B cell (primary cell): ENCODE data around the gene ACAN. TPM values are rescaled to one million over a fixed set of nuclear protein-coding genes. Genes with fewer than 3 reads are reported as not detected.

Experiments
- ATAC-seq: fragments of 200-7000 bp; cut with Tn5 transposase; one replicate; pipeline ENCODE4 v1.10.0; 2021; ENCODE audit warnings: low read depth, mild to moderate bottlenecking, moderate number of reproducible peaks, moderate library complexity
- CTCF ChIA-PET: fragments of 350-600 bp; sonication (Branson Sonifier 250); formaldehyde crosslinking; loops from one replicate; lab custom pipeline; 2021; ENCODE audit warnings: antibody characterized with exemption, inconsistent platforms; lab: Charles Lee
- POLR2A ChIA-PET: fragments of 350-600 bp; sonication (Branson Sonifier 250); formaldehyde crosslinking; loops from one replicate; lab custom pipeline; 2021; ENCODE audit warnings: antibody characterized with exemption; lab: Charles Lee
- DNase-seq: peaks from one replicate; pipeline ENCODE4 v3.0.0; 2013
- H2AFZ ChIP-seq: 2 replicates; pipeline ENCODE4 v1.6.1; 2012; ENCODE audit warnings: mild to moderate bottlenecking, low read depth, low read length; ENCODE audit not compliant: insufficient read depth, poor library complexity, severe bottlenecking
- H3K27ac ChIP-seq, 2 donors: 1 replicate in 1 of 2; 2 replicates in 1 of 2; pipeline ENCODE4 v1.5.1; 2012 to 2013; ENCODE audit warnings: low read length in 2 of 2, mild to moderate bottlenecking in 2 of 2, moderate library complexity in 1 of 2
- H3K27me3 ChIP-seq, 4 experiments: fragments of 200-600 bp in 1 of 4; sonication (generic) in 1 of 4; replicated peaks in 1 of 4; 1 replicate in 2 of 4; 2 replicates in 2 of 4; pipeline versions ENCODE4 v1.6.1 to v1.7.0; 2013 to 2016; ENCODE audit warnings: low read length in 3 of 4, mild to moderate bottlenecking in 2 of 4, mixed read lengths in 1 of 4, moderate library complexity in 1 of 4; ENCODE audit not compliant: insufficient read depth in 4 of 4, control insufficient read depth in 3 of 4; ENCODE audit errors: control extremely low read depth in 1 of 4
- H3K36me3 ChIP-seq, 2 experiments: replicated peaks in 1 of 2; 1 replicate in 1 of 2; 2 replicates in 1 of 2; pipeline versions ENCODE4 v1.6.1 to v1.7.1; 2013; ENCODE audit warnings: low read length in 1 of 2; ENCODE audit not compliant: insufficient read depth in 2 of 2, control insufficient read depth in 1 of 2; ENCODE audit errors: control extremely low read depth in 1 of 2, extremely low read depth in 1 of 2
- H3K4me1 ChIP-seq, 2 donors: fragments of 200-600 bp in 1 of 2; sonication (generic) in 1 of 2; 1 replicate in 1 of 2; 2 replicates in 1 of 2; pipeline versions ENCODE4 v1.5.1 to v1.6.1; 2013 to 2017; ENCODE audit warnings: low read length in 2 of 2; ENCODE audit not compliant: control insufficient read depth in 2 of 2, insufficient read depth in 2 of 2
- H3K4me2 ChIP-seq: replicated peaks from 2 replicates; pipeline ENCODE3; 2012; ENCODE audit warnings: mild to moderate bottlenecking, low read depth, low read length; ENCODE audit not compliant: poor library complexity, severe bottlenecking
- H3K4me3 ChIP-seq, 5 experiments: fragments of 200-600 bp in 1 of 5; sonication (generic) in 1 of 5; 1 replicate in 3 of 5; 2 replicates in 2 of 5; pipeline versions ENCODE4 v1.5.1 to v1.7.0; 2011 to 2016; ENCODE audit warnings: low read length in 4 of 5, mild to moderate bottlenecking in 4 of 5, low read depth in 2 of 5, control low read depth in 1 of 5, moderate library complexity in 1 of 5; ENCODE audit not compliant: insufficient read depth in 1 of 5; ENCODE audit errors: control extremely low read depth in 1 of 5, extremely low read depth in 1 of 5
- H3K79me2 ChIP-seq: fragments of 200-600 bp; sonication (generic); one replicate; pipeline ENCODE4 v1.6.0; 2016; ENCODE audit warnings: low read length; ENCODE audit not compliant: control insufficient read depth, insufficient read depth
- H3K9ac ChIP-seq: fragments of 200-600 bp; sonication (generic); 2 replicates; pipeline ENCODE4 v1.6.1; 2017; ENCODE audit warnings: mild to moderate bottlenecking, low read length, moderate library complexity
- H3K9me3 ChIP-seq, 3 donors: one replicate each; pipeline versions ENCODE4 v1.6.1 to v1.7.1; 2013; ENCODE audit warnings: low read length in 2 of 3; ENCODE audit not compliant: control insufficient read depth in 2 of 3, insufficient read depth in 1 of 3; ENCODE audit errors: control extremely low read depth in 1 of 3
- H4K20me1 ChIP-seq: 2 replicates; pipeline ENCODE4 v1.6.0; 2012; ENCODE audit warnings: mild to moderate bottlenecking, low read length; ENCODE audit not compliant: insufficient read depth, control insufficient read depth, poor library complexity, severe bottlenecking
- H3K27ac Mint-ChIP-seq: one replicate; pipeline ENCODE4 v1.8.0; 2021; ENCODE audit warnings: mixed read lengths
- H3K27me3 Mint-ChIP-seq: one replicate; pipeline ENCODE4 v1.8.0; 2021; ENCODE audit warnings: mixed read lengths
- H3K4me1 Mint-ChIP-seq: one replicate; pipeline ENCODE4 v1.8.0; 2021; ENCODE audit warnings: mixed read lengths
- H3K4me3 Mint-ChIP-seq: one replicate; pipeline ENCODE4 v1.8.0; 2021; ENCODE audit warnings: mixed read lengths
- H3K9me3 Mint-ChIP-seq: one replicate; pipeline ENCODE4 v1.8.0; 2022; ENCODE audit warnings: mixed read lengths; ENCODE audit not compliant: insufficient read depth
- CTCF ChIP-seq: fragments of 200-600 bp; IDR thresholded peaks from one replicate; pipeline ENCODE4 v1.8.0; 2022; ENCODE audit warnings: antibody characterized with exemption, mild to moderate bottlenecking
- EZH2 ChIP-seq: IDR thresholded peaks from 2 replicates; pipeline ENCODE4 v1.6.1; 2012; ENCODE audit warnings: borderline replicate concordance, low read depth, mild to moderate bottlenecking, moderate library complexity, low read length; ENCODE audit not compliant: insufficient read depth, poor library complexity, severe bottlenecking
- WGBS: methylation state at CpG from one replicate; pipeline ENCODE4 v1.1.5; 2013; ENCODE audit warnings: missing lambda C conversion rate; ENCODE audit not compliant: insufficient coverage; 5-methylcytosine and 5-hydroxymethylcytosine counted together
- intact Hi-C: fragments of 100-400 bp; cut with micrococcal nuclease; formaldehyde crosslinking; loops from one replicate; pipeline ENCODE4 v1.10.0; 2022
- polyA plus RNA-seq: library from polyadenylated mRNA; depleted of rRNA; stranded (reverse); fragments of >200 nt; gene quantifications from 2 replicates; pipeline ENCODE4 v1.2.3, GENCODE V29; 2012
- total RNA-seq, 2 donors: library from RNA; stranded (reverse); fragments of 120-200 nt in 1 of 2; gene quantifications; 1 replicate in 1 of 2; 2 replicates in 1 of 2; pipeline versions ENCODE4 v1.2.3 to v1.2.4, GENCODE V29; 2013 to 2022

The ACAN gene
- total and polyA plus RNA-seq, 2 donors (not counting 1 experiment from before 2014, with no cell fraction given) = 0.01 TPM; not detected in 1

- Histone ChIP-seq H3K27me3 (no peaks in the 10 kb centered on the region), H3K9ac (no peak overlapping the region), H3K79me2 (no peaks in the 10 kb centered on the region), H2AFZ (no peak overlapping the region), H3K4me3 (no peak overlapping the region), H3K9me3 (no peaks in the 10 kb centered on the region), H4K20me1 (no peaks in the 10 kb centered on the region), H3K4me2 (no peak overlapping the region), H3K4me1 (peaks cover 3 to 8% of the 10 kb centered on the region in 2 donors), H3K27ac (no peak overlapping the region), H3K36me3 (no peaks in the 10 kb centered on the region)
- DNase-seq (no peak), ATAC-seq (no peak)
- H3K4me1 Mint-ChIP-seq = peaks cover 18% of the 10 kb centered on the region
- ChIA-PET POLR2A (no interaction called here), CTCF (interaction anchor here (0.5 to 6.3 kb wide), 13 partner anchors 12 to 281 kb away, joined by 3 to 75 read pairs (median 9); partner anchors contain the start of gene HAPLN3)
- intact Hi-C loops = no loop called here
- H3K9me3 Mint-ChIP-seq = no peaks in the 10 kb centered on the region
- no peaks in the 10 kb centered on the region for H3K27me3 Mint-ChIP-seq
- no peak overlapping the region for H3K27ac Mint-ChIP-seq
- WGBS = 100% methylated on average over 1 of the region's 1 CpG
- no peak overlapping the region for H3K4me3 Mint-ChIP-seq
- TF ChIP-seq CTCF = no peak
- TF ChIP-seq EZH2 = no peak
Observed at GRCh38 chr15:88906130-88906529, 102.9 kb downstream of the ACAN start.

- ChIA-PET POLR2A (no interaction called here), CTCF (interaction anchor here (0.5 to 6.3 kb wide), 4 partner anchors 12 to 265 kb away, joined by 3 to 44 read pairs (median 12); partner anchors contain the start of gene HAPLN3)
- Mint-ChIP-seq H3K27ac (no peak overlapping the region), H3K9me3 (no peaks in the 10 kb centered on the region), H3K4me1 (peaks cover 19% of the 10 kb centered on the region), H3K27me3 (no peaks in the 10 kb centered on the region), H3K4me3 (no peak overlapping the region)
- DNase-seq (no peak), ATAC-seq (no peak)
- H4K20me1 ChIP-seq = no peaks in the 10 kb centered on the region
- no peak overlapping the region for H3K4me3 ChIP-seq
- H3K4me1 ChIP-seq = peaks cover 3 to 8% of the 10 kb centered on the region in 2 donors
- H3K27me3 ChIP-seq = no peaks in the 10 kb centered on the region
- no peak overlapping the region for H3K9ac ChIP-seq
- WGBS = 98% methylated on average over 7 of the region's 7 CpGs
- intact Hi-C loops = no loop called here
- no peaks in the 10 kb centered on the region for H3K36me3 ChIP-seq
- TF ChIP-seq EZH2 (no peak), CTCF (no peak)
- H2AFZ ChIP-seq = no peak overlapping the region
- H3K27ac ChIP-seq = no peak overlapping the region
- no peaks in the 10 kb centered on the region for H3K9me3 ChIP-seq
- H3K4me2 ChIP-seq = no peak overlapping the region
- no peaks in the 10 kb centered on the region for H3K79me2 ChIP-seq
Observed at GRCh38 chr15:88906551-88906950, 103.3 kb downstream of the ACAN start.
